SK-N-SH (cell line): ENCODE measurements around the gene JMJD1C. TPM values are rescaled to one million over a fixed set of nuclear protein-coding genes. Genes with fewer than 3 reads are reported as not detected.

ENCODE experiments used
- CTCF ChIA-PET: fragments of 300-600, 350-600 bp; formaldehyde crosslinking; extraction: SDS; loops from one replicate; lab custom pipeline; 2021; lab: Yijun Ruan, JAX
- POLR2A ChIA-PET: fragments of 350-600 bp; sonication (Branson Sonifier 250); formaldehyde crosslinking; extraction: SDS; loops from one replicate; lab custom pipeline; 2020; ENCODE audit warnings: antibody characterized with exemption, inconsistent platforms; lab: Yijun Ruan, JAX
- DNase-seq: peaks from one replicate; pipeline ENCODE4 v3.0.0; 2012
- H2AFZ ChIP-seq: fragments of 200-600 bp; sonication (generic); 2 replicates; pipeline ENCODE4 v1.8.1; 2016; ENCODE audit warnings: antibody characterized with exemption, mild to moderate bottlenecking, low read depth
- H3F3A ChIP-seq: fragments of 200-600 bp; sonication (generic); replicated peaks from 2 replicates; pipeline ENCODE3; 2016; ENCODE audit warnings: antibody characterized with exemption, mild to moderate bottlenecking; ENCODE audit not compliant: insufficient read depth
- H3K27ac ChIP-seq, 2 experiments: fragments of 200-500 bp in 1 of 2; fragments of 200-600 bp in 1 of 2; sonication (Bioruptor generic) in 1 of 2; sonication (generic), shearing (Covaris generic) in 1 of 2; 2 replicates each; pipeline versions ENCODE4 v1.5.1 to v1.6.1; 2014 to 2016; ENCODE audit warnings: low read depth in 2 of 2, inconsistent platforms in 1 of 2, low read length in 1 of 2, mild to moderate bottlenecking in 1 of 2, mixed read lengths in 1 of 2
- H3K27me3 ChIP-seq: fragments of 200-600 bp; sonication (generic), shearing (Covaris generic); 2 replicates; pipeline ENCODE4 v1.6.1; 2016; ENCODE audit warnings: mixed run types; ENCODE audit not compliant: insufficient read depth
- H3K36me3 ChIP-seq, 2 experiments: fragments of 200-500 bp in 1 of 2; fragments of 200-600 bp in 1 of 2; sonication (Bioruptor generic) in 1 of 2; sonication (generic) in 1 of 2; replicated peaks in 1 of 2; 2 replicates each; pipeline versions ENCODE3 to v1.5.1; 2014 to 2016; ENCODE audit warnings: low read length in 1 of 2, mild to moderate bottlenecking in 1 of 2; ENCODE audit not compliant: insufficient read depth in 2 of 2, control insufficient read depth in 1 of 2
- H3K4me1 ChIP-seq, 2 experiments: fragments of 200-500 bp in 1 of 2; fragments of 200-600 bp in 1 of 2; sonication (Bioruptor generic) in 1 of 2; sonication (generic), shearing (Covaris generic) in 1 of 2; 2 replicates each; pipeline versions ENCODE4 v1.5.1 to v1.6.1; 2014 to 2016; ENCODE audit warnings: low read depth in 1 of 2, low read length in 1 of 2, mixed run types in 1 of 2; ENCODE audit not compliant: insufficient read depth in 2 of 2, control insufficient read depth in 1 of 2
- H3K4me2 ChIP-seq: fragments of 200-600 bp; sonication (generic), shearing (Covaris generic); 2 replicates; pipeline ENCODE4 v1.6.1; 2017; ENCODE audit warnings: mixed run types
- H3K4me3 ChIP-seq, 2 experiments: fragments of 200-500 bp in 1 of 2; fragments of 200-600 bp in 1 of 2; sonication (Bioruptor generic) in 1 of 2; sonication (generic), shearing (Covaris generic) in 1 of 2; 2 replicates each; pipeline versions ENCODE4 v1.5.1 to v1.8.1; 2014 to 2016; ENCODE audit warnings: low read depth in 2 of 2, inconsistent platforms in 1 of 2, low read length in 1 of 2, mild to moderate bottlenecking in 1 of 2, mixed read lengths in 1 of 2, moderate library complexity in 1 of 2
- H3K79me2 ChIP-seq: fragments of 200-600 bp; sonication (generic); 2 replicates; pipeline ENCODE4 v1.8.1; 2017; ENCODE audit warnings: mild to moderate bottlenecking; ENCODE audit not compliant: insufficient read depth
- H3K9ac ChIP-seq: fragments of 200-600 bp; sonication (generic); 2 replicates; pipeline ENCODE4 v1.6.1; 2017; ENCODE audit warnings: mixed run types
- H3K9me2 ChIP-seq: fragments of 200-600 bp; sonication (generic); 2 replicates; pipeline ENCODE4 v1.6.1; 2017; ENCODE audit warnings: mixed run types
- H3K9me3 ChIP-seq: fragments of 200-600 bp; sonication (generic); 2 replicates; pipeline ENCODE4 v1.6.1; 2017; ENCODE audit warnings: mixed run types, mild to moderate bottlenecking, moderate library complexity
- H4K20me1 ChIP-seq: fragments of 200-600 bp; sonication (generic); 2 replicates; pipeline ENCODE4 v1.6.1; 2017; ENCODE audit warnings: mild to moderate bottlenecking, mixed run types; ENCODE audit not compliant: insufficient read depth
- CHD2 ChIP-seq: fragments of 150-350 bp; IDR thresholded peaks from 2 replicates; pipeline ENCODE4 v1.6.1; 2018; ENCODE audit warnings: low read length; ENCODE audit not compliant: partially characterized antibody
- ELF1 ChIP-seq: IDR thresholded peaks from 2 replicates; pipeline ENCODE4 v1.4.0; 2012
- EP300 ChIP-seq, 2 experiments: IDR thresholded peaks; 2 replicates each; pipeline versions ENCODE4 v1.4.0 to v1.6.1; 2012; ENCODE audit warnings: borderline replicate concordance in 1 of 2, low read depth in 1 of 2, low read length in 1 of 2
- EZH2phosphoT487 ChIP-seq: fragments of 200-600 bp; sonication (generic); IDR thresholded peaks from 2 replicates; pipeline ENCODE4 v1.6.1; 2017; ENCODE audit warnings: low read depth, mixed run types, mild to moderate bottlenecking, antibody characterized with exemption, moderate library complexity, borderline replicate concordance
- FOXM1 ChIP-seq: IDR thresholded peaks from 2 replicates; pipeline ENCODE4 v1.4.0; 2012; ENCODE audit warnings: low read depth, mild to moderate bottlenecking
- GABPA ChIP-seq: IDR thresholded peaks from 2 replicates; pipeline ENCODE4 v1.4.0; 2012; ENCODE audit warnings: low read depth, mild to moderate bottlenecking
- IRF3 ChIP-seq: fragments of 150-350 bp; IDR thresholded peaks from 2 replicates; pipeline ENCODE4 v1.6.1; 2016; ENCODE audit warnings: mild to moderate bottlenecking, low read depth, low read length
- JUND ChIP-seq: IDR thresholded peaks from 2 replicates; pipeline ENCODE4 v1.4.0; 2012
- MAX ChIP-seq: IDR thresholded peaks from 2 replicates; pipeline ENCODE4 v1.4.0; 2012; ENCODE audit warnings: low read depth
- MEF2A ChIP-seq: IDR thresholded peaks from 2 replicates; pipeline ENCODE4 v1.4.0; 2012; ENCODE audit warnings: low read depth, borderline replicate concordance
- MXI1 ChIP-seq: IDR thresholded peaks from 2 replicates; pipeline ENCODE4 v1.6.1; 2012; ENCODE audit warnings: mild to moderate bottlenecking, low read depth, low read length, improper control_type of control experiment
- RCOR1 ChIP-seq: fragments of 150-350 bp; IDR thresholded peaks from 2 replicates; pipeline ENCODE4 v1.6.1; 2017; ENCODE audit warnings: antibody characterized with exemption, low read length
- REST ChIP-seq: IDR thresholded peaks from 2 replicates; pipeline ENCODE4 v1.6.1; 2012; ENCODE audit warnings: mild to moderate bottlenecking, low read depth, low read length, moderate library complexity
- RXRA ChIP-seq: IDR thresholded peaks from 2 replicates; pipeline ENCODE4 v1.4.0; 2012; ENCODE audit warnings: low read depth, mild to moderate bottlenecking, borderline replicate concordance
- SIN3A ChIP-seq: IDR thresholded peaks from 2 replicates; pipeline ENCODE4 v1.6.1; 2012; ENCODE audit warnings: low read depth, mild to moderate bottlenecking, low read length, moderate library complexity, borderline replicate concordance
- SMC3 ChIP-seq: IDR thresholded peaks from 2 replicates; pipeline ENCODE4 v1.6.1; 2012; ENCODE audit warnings: low read depth, low read length, improper control_type of control experiment
- TAF1 ChIP-seq: IDR thresholded peaks from 2 replicates; pipeline ENCODE4 v1.6.1; 2012; ENCODE audit warnings: low read depth, mild to moderate bottlenecking, low read length, moderate library complexity, borderline replicate concordance
- TEAD4 ChIP-seq: IDR thresholded peaks from 2 replicates; pipeline ENCODE4 v1.4.0; 2012; ENCODE audit warnings: mild to moderate bottlenecking, borderline replicate concordance; ENCODE audit not compliant: insufficient read depth
- USF1 ChIP-seq: IDR thresholded peaks from 2 replicates; pipeline ENCODE4 v1.4.0; 2012; ENCODE audit warnings: low read depth, borderline replicate concordance
- USF2 ChIP-seq: fragments of 150-350 bp; IDR thresholded peaks from 2 replicates; pipeline ENCODE4 v1.6.1; 2017; ENCODE audit warnings: antibody characterized with exemption, low read length, low read depth, borderline replicate concordance
- WGBS: methylation state at CpG from one replicate; pipeline ENCODE4 v1.1.6; 2017; ENCODE audit warnings: low lambda C conversion rate; 5-methylcytosine and 5-hydroxymethylcytosine counted together
- polyA plus RNA-seq, 3 experiments: library from polyadenylated mRNA; depleted of rRNA; stranded (reverse); fragments of >200 nt; gene quantifications; 2 replicates each; pipeline ENCODE4 v1.2.3, GENCODE V29; 2012

Gene JMJD1C
- polyA plus RNA-seq, 1 of the 3 experiments (the other 2 are of a cell fraction): 11.7 TPM

- Histone ChIP-seq H3K9ac (no peak overlapping the region), H3K9me2 (no peaks in the 10 kb centered on the region), H3K4me3 (no peak overlapping the region), H3K79me2 (peaks cover 100% of the 10 kb centered on the region), H3K27me3 (no peaks in the 10 kb centered on the region), H2AFZ (no peak overlapping the region), H3F3A (no peaks in the 10 kb centered on the region), H3K4me2 (no peak overlapping the region), H3K9me3 (no peaks in the 10 kb centered on the region), H3K27ac (no peak overlapping the region), H3K36me3 (peaks cover 0 to 7% of the 10 kb centered on the region in 2 experiments), H4K20me1 (peaks cover 3% of the 10 kb centered on the region), H3K4me1 (peaks cover 0 to 9% of the 10 kb centered on the region in 2 experiments; a peak in 1 of 4 replicates)
- DNase-seq: no peak
- 88% methylated on average over 1 of the region's 1 CpG for WGBS
- CTCF ChIA-PET: interaction anchor here (2.0 kb wide), 1 partner anchor 9 kb away, joined by 6 read pairs; no protein-coding TSS in a partner anchor
- TF ChIP-seq JUND (no peak), TAF1 (no peak), EP300 (IDR thresholded peaks at IDR 0.05; ENCODE audit: borderline replicate concordance in 1 of 2, low read depth in 1 of 2, low read length in 1 of 2) (no peak), CHD2 (no peak), USF2 (no peak), FOXM1 (no peak), USF1 (no peak), SIN3A (no peak), ELF1 (no peak), MAX (no peak), MXI1 (no peak), MEF2A (no peak), GABPA (no peak), EZH2phosphoT487 (no peak), IRF3 (no peak), RCOR1 (no peak), REST (no peak), SMC3 (no peak), TEAD4 (no peak), RXRA (no peak)
- POLR2A ChIA-PET: no interaction called here
Measured at GRCh38 chr10:63498665-63499064, 32.9 kb upstream of the JMJD1C start.
